ENCODE measurements around the gene ROBO4.

DNA sequence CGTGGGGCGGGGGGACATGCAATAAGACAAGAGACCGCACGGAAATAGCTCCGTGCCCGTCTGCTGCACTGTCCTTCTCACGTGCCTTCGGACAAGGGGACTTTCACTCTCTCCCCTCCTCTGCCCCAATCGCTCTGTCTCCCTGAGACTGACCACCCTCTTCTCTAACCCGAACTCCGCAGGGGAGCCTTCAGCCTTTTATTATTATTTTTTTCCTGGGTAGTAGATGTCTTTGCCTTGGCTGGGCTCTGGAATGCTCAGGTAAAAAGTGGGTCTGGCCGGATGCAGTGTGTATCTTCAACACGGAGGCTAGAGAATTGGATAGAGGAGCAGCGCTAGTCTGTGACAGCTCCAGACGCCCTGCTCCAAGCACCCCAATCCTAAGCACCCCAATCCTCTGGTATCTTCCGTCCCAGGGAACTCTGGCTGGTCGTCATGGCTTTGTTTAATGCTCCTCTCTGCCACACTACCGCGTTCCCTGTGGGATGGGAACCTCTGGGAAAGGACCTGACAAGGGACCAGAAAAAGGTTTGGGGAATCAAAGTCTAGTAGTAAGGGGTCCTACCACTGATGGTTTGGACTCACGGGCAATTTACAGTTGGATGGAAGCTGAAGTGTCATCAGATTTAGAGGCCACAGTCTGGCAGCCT, 57.6 kb downstream of the ROBO4 start:
- TF ChIP-seq CTCF (IDR thresholded peaks at IDR 0.05) (no peak), POLR2A (IDR thresholded peaks at IDR 0.05) (no peak)

All from right lobe of liver (tissue), 4 donors.